MM.1S (cell line): ENCODE results near the gene ULK4.

Experiments
- DNase-seq: peaks from one replicate; pipeline ENCODE4 v3.0.0-alpha.2; 2015
- H2AFZ ChIP-seq: fragments of 300-600 bp; sonication (generic); 2 replicates; pipeline ENCODE4 v1.6.0; 2016; ENCODE audit warnings: antibody characterized with exemption, low read length
- H3F3A ChIP-seq: fragments of 300-600 bp; sonication (generic); 2 replicates; pipeline ENCODE4 v1.6.1; 2016; ENCODE audit warnings: mild to moderate bottlenecking, antibody characterized with exemption, low read length, moderate library complexity, mixed read lengths; ENCODE audit not compliant: insufficient read depth
- H3K27ac ChIP-seq: fragments of 300-600 bp; sonication (generic); 2 replicates; pipeline ENCODE4 v1.5.1; 2016; ENCODE audit warnings: mild to moderate bottlenecking, low read length
- H3K27me3 ChIP-seq: fragments of 300-600 bp; sonication (generic); replicated peaks from 2 replicates; pipeline ENCODE4 v1.6.0; 2016; ENCODE audit warnings: low read length; ENCODE audit not compliant: insufficient read depth
- H3K36me3 ChIP-seq: fragments of 300-600 bp; sonication (generic); replicated peaks from 2 replicates; pipeline ENCODE4 v1.6.1; 2016; ENCODE audit warnings: mild to moderate bottlenecking, low read length, mixed read lengths; ENCODE audit not compliant: insufficient read depth
- H3K4me1 ChIP-seq: fragments of 300-600 bp; sonication (generic); 2 replicates; pipeline ENCODE4 v1.6.1; 2016; ENCODE audit warnings: low read length, mixed read lengths
- H3K4me2 ChIP-seq: fragments of 300-600 bp; sonication (generic); 2 replicates; pipeline ENCODE4 v1.6.0; 2016; ENCODE audit warnings: low read depth, low read length
- H3K4me3 ChIP-seq: fragments of 300-600 bp; sonication (generic); 2 replicates; pipeline ENCODE4 v1.5.1; 2016; ENCODE audit warnings: low read length, mixed read lengths
- H3K79me2 ChIP-seq: fragments of 300-600 bp; sonication (generic); 2 replicates; pipeline ENCODE4 v1.6.1; 2016; ENCODE audit warnings: mixed run types, low read length, mixed read lengths
- H3K9ac ChIP-seq: fragments of 300-600 bp; sonication (generic); 2 replicates; pipeline ENCODE4 v1.6.1; 2016; ENCODE audit warnings: low read length, mixed read lengths
- H3K9me2 ChIP-seq: fragments of 300-600 bp; sonication (generic); replicated peaks from 2 replicates; pipeline ENCODE4 v1.6.1; 2016; ENCODE audit warnings: mild to moderate bottlenecking, low read length, mixed read lengths; ENCODE audit not compliant: insufficient read depth
- H3K9me3 ChIP-seq: fragments of 300-600 bp; sonication (generic); replicated peaks from 2 replicates; pipeline ENCODE4 v1.6.1; 2016; ENCODE audit warnings: mild to moderate bottlenecking, low read length, mixed read lengths; ENCODE audit not compliant: insufficient read depth
- H4K20me1 ChIP-seq: fragments of 300-600 bp; sonication (generic); 2 replicates; pipeline ENCODE4 v1.6.1; 2016; ENCODE audit warnings: mild to moderate bottlenecking, low read length, moderate library complexity, mixed read lengths; ENCODE audit not compliant: insufficient read depth
- CTCF ChIP-seq: fragments of 300-600 bp; sonication (generic); IDR thresholded peaks from 2 replicates; pipeline ENCODE4 v1.5.1; 2016; ENCODE audit warnings: antibody characterized with exemption, low read length, mixed read lengths
- EZH2 ChIP-seq: fragments of 300-600 bp; sonication (generic); optimal IDR thresholded peaks from 2 replicates; pipeline ENCODE3; 2017; ENCODE audit warnings: low read depth, mild to moderate bottlenecking, antibody characterized with exemption, low read length, mixed read lengths
- EZH2phosphoT487 ChIP-seq: fragments of 300-600 bp; sonication (generic); IDR thresholded peaks from 2 replicates; pipeline ENCODE4 v1.6.1; 2018; ENCODE audit warnings: antibody characterized with exemption, low read length

The ULK4 gene

GRCh38 chr3:41209646-41210045 is 752.3 kb downstream of the ULK4 start:
- Histone ChIP-seq H3K9ac (no peak overlapping the region), H3K79me2 (peaks cover 100% of the 10 kb centered on the region), H2AFZ (no peak overlapping the region), H3K36me3 (no peaks in the 10 kb centered on the region), H3K9me2 (no peaks in the 10 kb centered on the region), H4K20me1 (peaks cover 39% of the 10 kb centered on the region), H3K4me2 (no peak overlapping the region), H3F3A (no peaks in the 10 kb centered on the region), H3K9me3 (no peaks in the 10 kb centered on the region), H3K27me3 (no peaks in the 10 kb centered on the region), H3K4me3 (no peak overlapping the region), H3K27ac (no peak overlapping the region), H3K4me1 (no peaks in the 10 kb centered on the region)
- no peak for DNase-seq
- TF ChIP-seq EZH2 (no peak), CTCF (no peak), EZH2phosphoT487 (no peak)

- no peak overlapping the region for H3K4me2 ChIP-seq
- H3K36me3 ChIP-seq: no peaks in the 10 kb centered on the region
- H3K9me2 ChIP-seq: no peaks in the 10 kb centered on the region
- no peaks in the 10 kb centered on the region for H3K9me3 ChIP-seq
- no peaks in the 10 kb centered on the region for H3K4me1 ChIP-seq
- no peaks in the 10 kb centered on the region for H3F3A ChIP-seq
- H3K9ac ChIP-seq: no peak overlapping the region
- no peak overlapping the region for H2AFZ ChIP-seq
- no peak for DNase-seq
- no peak overlapping the region for H3K4me3 ChIP-seq
- H4K20me1 ChIP-seq: peaks cover 42% of the 10 kb centered on the region
- H3K27ac ChIP-seq: no peak overlapping the region
- H3K27me3 ChIP-seq: no peaks in the 10 kb centered on the region
- TF ChIP-seq EZH2: no peak
- H3K79me2 ChIP-seq: peaks cover 100% of the 10 kb centered on the region
Observed at GRCh38 chr3:41208507-41209220, 753.2 kb downstream of the ULK4 start.

- Histone ChIP-seq H3K4me2 (no peak overlapping the region), H3K36me3 (no peaks in the 10 kb centered on the region), H3K4me1 (no peaks in the 10 kb centered on the region), H4K20me1 (peaks cover 49% of the 10 kb centered on the region), H3F3A (no peaks in the 10 kb centered on the region), H3K27me3 (no peaks in the 10 kb centered on the region), H3K79me2 (peaks cover 100% of the 10 kb centered on the region), H3K4me3 (no peak overlapping the region), H2AFZ (no peak overlapping the region), H3K9me2 (no peaks in the 10 kb centered on the region), H3K27ac (no peak overlapping the region), H3K9ac (no peak overlapping the region), H3K9me3 (no peaks in the 10 kb centered on the region)
- no peak for DNase-seq
- TF ChIP-seq EZH2: no peak
- no peak for TF ChIP-seq CTCF
- TF ChIP-seq EZH2phosphoT487: no peak
Observed at GRCh38 chr3:41207355-41207754, 754.5 kb downstream of the ULK4 start.

- Histone ChIP-seq H3K4me3 (no peak overlapping the region), H3K9me2 (no peaks in the 10 kb centered on the region), H4K20me1 (peaks cover 58% of the 10 kb centered on the region), H3K4me1 (peaks cover 15% of the 10 kb centered on the region), H3K27ac (no peak overlapping the region), H3K79me2 (peaks cover 100% of the 10 kb centered on the region), H3K27me3 (no peaks in the 10 kb centered on the region), H3K4me2 (no peak overlapping the region), H2AFZ (no peak overlapping the region), H3F3A (no peaks in the 10 kb centered on the region; the same call in 1 of the 2 replicates), H3K36me3 (no peaks in the 10 kb centered on the region), H3K9ac (no peak overlapping the region), H3K9me3 (no peaks in the 10 kb centered on the region)
- TF ChIP-seq EZH2 (no peak), CTCF (no peak), EZH2phosphoT487 (no peak)
- DNase-seq: no peak
Observed at GRCh38 chr3:41205591-41205990, 756.3 kb downstream of the ULK4 start.
